ENCODE data around the gene S100A11.
A peak's percentile ranks its signal among the peaks of the same experiment; 100 is the strongest.

The S100A11 gene

GRCh38 chr1:152067150-152067549 is 30.3 kb upstream of the S100A11 start:
- H2BK120ac ChIP-seq (ENCODE audit: low read depth, low read length): no peak overlapping the region
- peaks cover 4 to 57% of the 10 kb centered on the region in 2 experiments for H3K27me3 ChIP-seq (ENCODE audit: control insufficient read depth in 1 of 2, insufficient read depth in 1 of 2, low read length in 2 of 2)
- H3K79me1 ChIP-seq (replicated peaks; ENCODE audit: low read length, poor library complexity, severe bottlenecking): no peaks in the 10 kb centered on the region
- no peak overlapping the region for H2BK12ac ChIP-seq (ENCODE audit: low read length in 2 of 2)
- H3K4me2 ChIP-seq (ENCODE audit: low read length, poor library complexity, severe bottlenecking): no peak overlapping the region
- H3K36me3 ChIP-seq (ENCODE audit: control insufficient read depth in 1 of 2, insufficient read depth in 2 of 2, low read depth in 1 of 2, low read length in 2 of 2): no peaks in the 10 kb centered on the region
- H3K14ac ChIP-seq (ENCODE audit: low read length in 2 of 2): no peak overlapping the region
- H3K4ac ChIP-seq (ENCODE audit: low read depth in 1 of 2, low read length in 2 of 2): no peak overlapping the region
- no peak overlapping the region for H2BK5ac ChIP-seq (ENCODE audit: low read depth, low read length, poor library complexity, severe bottlenecking)
- no peak overlapping the region for H3K18ac ChIP-seq (ENCODE audit: low read depth in 1 of 2, low read length in 2 of 2)
- H3K27ac ChIP-seq (ENCODE audit: low read length, poor library complexity, severe bottlenecking): no peak overlapping the region
- H4K8ac ChIP-seq (ENCODE audit: low read length): no peak overlapping the region
- H3K4me1 ChIP-seq (ENCODE audit: control insufficient read depth, insufficient read depth, low read depth, low read length): no peaks in the 10 kb centered on the region
- no peak overlapping the region for H4K91ac ChIP-seq (ENCODE audit: low read length)
- H3K9ac ChIP-seq (ENCODE audit: low read length): no peak overlapping the region
- H2AFZ ChIP-seq (ENCODE audit: low read depth, low read length): no peak overlapping the region
- no peaks in the 10 kb centered on the region for H3K9me3 ChIP-seq (ENCODE audit: control insufficient read depth, low read length)
- DNase-seq: no peak
- no peak overlapping the region for H2BK15ac ChIP-seq (ENCODE audit: low read depth, poor library complexity, severe bottlenecking)
- H2AK5ac ChIP-seq (ENCODE audit: low read length, severe bottlenecking): no peak overlapping the region
- no peak overlapping the region for H3K4me3 ChIP-seq (ENCODE audit: insufficient read depth in 1 of 2, low read depth in 1 of 2, low read length in 2 of 2)
- no peak overlapping the region for H3K23ac ChIP-seq (ENCODE audit: low read length in 2 of 2)

- H3K14ac ChIP-seq (ENCODE audit: low read length in 2 of 2): no peak overlapping the region
- no peaks in the 10 kb centered on the region for H3K36me3 ChIP-seq (ENCODE audit: control insufficient read depth in 1 of 2, insufficient read depth in 2 of 2, low read depth in 1 of 2, low read length in 2 of 2)
- H3K9me3 ChIP-seq (ENCODE audit: control insufficient read depth, low read length): peaks cover 3% of the 10 kb centered on the region
- H3K27ac ChIP-seq (ENCODE audit: low read length, poor library complexity, severe bottlenecking): no peak overlapping the region
- H2BK120ac ChIP-seq (ENCODE audit: low read depth, low read length): no peak overlapping the region
- H2BK15ac ChIP-seq (ENCODE audit: low read depth, poor library complexity, severe bottlenecking): no peak overlapping the region
- peaks cover 35 to 66% of the 10 kb centered on the region in 2 experiments for H3K27me3 ChIP-seq (ENCODE audit: control insufficient read depth in 1 of 2, insufficient read depth in 1 of 2, low read length in 2 of 2)
- no peak overlapping the region for H3K4me2 ChIP-seq (ENCODE audit: low read length, poor library complexity, severe bottlenecking)
- H3K9ac ChIP-seq (ENCODE audit: low read length): no peak overlapping the region
- no peaks in the 10 kb centered on the region for H3K79me1 ChIP-seq (replicated peaks; ENCODE audit: low read length, poor library complexity, severe bottlenecking)
- H4K91ac ChIP-seq (ENCODE audit: low read length): no peak overlapping the region
- H4K8ac ChIP-seq (ENCODE audit: low read length): no peak overlapping the region
- H3K4me3 ChIP-seq (ENCODE audit: insufficient read depth in 1 of 2, low read depth in 1 of 2, low read length in 2 of 2): no peak overlapping the region
- no peaks in the 10 kb centered on the region for H3K4me1 ChIP-seq (ENCODE audit: control insufficient read depth, insufficient read depth, low read depth, low read length)
- no peak overlapping the region for H3K18ac ChIP-seq (ENCODE audit: low read depth in 1 of 2, low read length in 2 of 2)
- no peak overlapping the region for H2BK12ac ChIP-seq (ENCODE audit: low read length in 2 of 2)
- no peak for DNase-seq
- no peak overlapping the region for H2BK5ac ChIP-seq (ENCODE audit: low read depth, low read length, poor library complexity, severe bottlenecking)
- H3K4ac ChIP-seq (ENCODE audit: low read depth in 1 of 2, low read length in 2 of 2): no peak overlapping the region
- H2AFZ ChIP-seq (ENCODE audit: low read depth, low read length): no peak overlapping the region
- no peak overlapping the region for H3K23ac ChIP-seq (ENCODE audit: low read length in 2 of 2)
- H2AK5ac ChIP-seq (ENCODE audit: low read length, severe bottlenecking): no peak overlapping the region
Measured at GRCh38 chr1:152061952-152062351, 25.1 kb upstream of the S100A11 start.

- no peak overlapping the region for H3K9ac ChIP-seq (ENCODE audit: low read length)
- H2BK12ac ChIP-seq (ENCODE audit: low read length in 2 of 2): no peak overlapping the region
- H3K14ac ChIP-seq (ENCODE audit: low read length in 2 of 2): no peak overlapping the region
- H3K27me3 ChIP-seq (ENCODE audit: control insufficient read depth in 1 of 2, insufficient read depth in 1 of 2, low read length in 2 of 2): peaks cover 22 to 41% of the 10 kb centered on the region in 2 experiments
- no peak overlapping the region for H3K27ac ChIP-seq (ENCODE audit: low read length, poor library complexity, severe bottlenecking)
- no peak overlapping the region for H3K4me3 ChIP-seq (ENCODE audit: insufficient read depth in 1 of 2, low read depth in 1 of 2, low read length in 2 of 2)
- H3K36me3 ChIP-seq (ENCODE audit: control insufficient read depth in 1 of 2, insufficient read depth in 2 of 2, low read depth in 1 of 2, low read length in 2 of 2): no peaks in the 10 kb centered on the region
- no peak overlapping the region for H2BK15ac ChIP-seq (ENCODE audit: low read depth, poor library complexity, severe bottlenecking)
- no peak overlapping the region for H2BK120ac ChIP-seq (ENCODE audit: low read depth, low read length)
- H3K79me1 ChIP-seq (replicated peaks; ENCODE audit: low read length, poor library complexity, severe bottlenecking): no peaks in the 10 kb centered on the region
- DNase-seq: no peak
- H4K8ac ChIP-seq (ENCODE audit: low read length): no peak overlapping the region
- peaks cover 3% of the 10 kb centered on the region for H3K4me1 ChIP-seq (ENCODE audit: control insufficient read depth, insufficient read depth, low read depth, low read length)
- H2AK5ac ChIP-seq (ENCODE audit: low read length, severe bottlenecking): no peak overlapping the region
- no peak overlapping the region for H3K23ac ChIP-seq (ENCODE audit: low read length in 2 of 2)
- no peak overlapping the region for H4K91ac ChIP-seq (ENCODE audit: low read length)
- no peak overlapping the region for H3K4me2 ChIP-seq (ENCODE audit: low read length, poor library complexity, severe bottlenecking)
- no peak overlapping the region for H3K18ac ChIP-seq (ENCODE audit: low read depth in 1 of 2, low read length in 2 of 2)
- WGBS: 85% methylated on average over 13 of the region's 13 CpGs
- H3K4ac ChIP-seq (ENCODE audit: low read depth in 1 of 2, low read length in 2 of 2): no peak overlapping the region
- no peak overlapping the region for H2AFZ ChIP-seq (ENCODE audit: low read depth, low read length)
- no peak overlapping the region for H2BK5ac ChIP-seq (ENCODE audit: low read depth, low read length, poor library complexity, severe bottlenecking)
- no peaks in the 10 kb centered on the region for H3K9me3 ChIP-seq (ENCODE audit: control insufficient read depth, low read length)
Measured at GRCh38 chr1:152053375-152053774, 16.6 kb upstream of the S100A11 start.

- Histone ChIP-seq H3K79me1 (replicated peaks; ENCODE audit: low read length, poor library complexity, severe bottlenecking) (no peaks in the 10 kb centered on the region), H3K27ac (ENCODE audit: low read length, poor library complexity, severe bottlenecking) (no peak overlapping the region), H2BK120ac (ENCODE audit: low read depth, low read length) (no peak overlapping the region), H3K23ac (ENCODE audit: low read length in 2 of 2) (no peak overlapping the region), H3K4ac (ENCODE audit: low read depth in 1 of 2, low read length in 2 of 2) (no peak overlapping the region), H3K9me3 (ENCODE audit: control insufficient read depth, low read length) (no peaks in the 10 kb centered on the region), H3K4me1 (ENCODE audit: control insufficient read depth, insufficient read depth, low read depth, low read length) (peaks cover 6% of the 10 kb centered on the region), H3K27me3 (ENCODE audit: control insufficient read depth in 1 of 2, insufficient read depth in 1 of 2, low read length in 2 of 2) (peaks cover 22 to 35% of the 10 kb centered on the region in 2 experiments), H3K4me2 (ENCODE audit: low read length, poor library complexity, severe bottlenecking) (no peak overlapping the region), H2BK12ac (ENCODE audit: low read length in 2 of 2) (no peak overlapping the region), H4K8ac (ENCODE audit: low read length) (no peak overlapping the region), H3K4me3 (ENCODE audit: insufficient read depth in 1 of 2, low read depth in 1 of 2, low read length in 2 of 2) (no peak overlapping the region), H3K9ac (ENCODE audit: low read length) (peak overlapping the region; percentile 1), H2BK5ac (ENCODE audit: low read depth, low read length, poor library complexity, severe bottlenecking) (no peak overlapping the region), H2BK15ac (ENCODE audit: low read depth, poor library complexity, severe bottlenecking) (no peak overlapping the region), H3K18ac (ENCODE audit: low read depth in 1 of 2, low read length in 2 of 2) (no peak overlapping the region), H4K91ac (ENCODE audit: low read length) (no peak overlapping the region), H3K14ac (ENCODE audit: low read length in 2 of 2) (no peak overlapping the region), H2AFZ (ENCODE audit: low read depth, low read length) (no peak overlapping the region), H2AK5ac (ENCODE audit: low read length, severe bottlenecking) (no peak overlapping the region), H3K36me3 (ENCODE audit: control insufficient read depth in 1 of 2, insufficient read depth in 2 of 2, low read depth in 1 of 2, low read length in 2 of 2) (no peaks in the 10 kb centered on the region)
- DNase-seq: peak; percentile 79
- WGBS: 28% methylated on average over 11 of the region's 11 CpGs
Measured at GRCh38 chr1:152052606-152053005, 15.8 kb upstream of the S100A11 start.

Measured in mesenchymal stem cell (in vitro differentiated cells and primary cell).